HepG2 (cell line): ENCODE data around the gene GHR.

Experiments used
- ESRRA ChIP-seq: sonication (generic); formaldehyde crosslinking; IDR thresholded peaks from 2 replicates; pipeline ENCODE4 v1.5.1; 2020; ENCODE audit warnings: mild to moderate bottlenecking, low read depth, missing genetic modification reagents
- MTA3 ChIP-seq: sonication (generic); formaldehyde crosslinking; IDR thresholded peaks from 2 replicates; pipeline ENCODE4 v1.4.0; 2020; ENCODE audit warnings: missing genetic modification reagents
- NFIC ChIP-seq: IDR thresholded peaks from 2 replicates; pipeline ENCODE4 v1.6.1; 2012; ENCODE audit warnings: mild to moderate bottlenecking, low read length, inconsistent platforms
- POLR2A ChIP-seq, 2 experiments: IDR thresholded peaks; 2 replicates each; pipeline ENCODE4 v1.6.1; 2011; ENCODE audit warnings: low read depth in 2 of 2, low read length in 2 of 2, mild to moderate bottlenecking in 1 of 2, moderate library complexity in 1 of 2; ENCODE audit not compliant: insufficient read depth in 1 of 2
- ZNF451 ChIP-seq: sonication (generic); formaldehyde crosslinking; IDR thresholded peaks from 2 replicates; pipeline ENCODE4 v1.5.0; 2020; ENCODE audit warnings: mild to moderate bottlenecking, missing genetic modification reagents
- TF ChIP-seq, protein P1 (sequence below): IDR thresholded peaks from 2 replicates; pipeline ENCODE4 v1.6.1; 2012; ENCODE audit warnings: low read length, improper control_type of control experiment
- TF ChIP-seq, protein P2 (sequence below): sonication (generic); formaldehyde crosslinking; IDR thresholded peaks from 2 replicates; pipeline ENCODE4 v1.4.0; 2020; ENCODE audit warnings: missing genetic modification reagents, borderline replicate concordance

DNA sequence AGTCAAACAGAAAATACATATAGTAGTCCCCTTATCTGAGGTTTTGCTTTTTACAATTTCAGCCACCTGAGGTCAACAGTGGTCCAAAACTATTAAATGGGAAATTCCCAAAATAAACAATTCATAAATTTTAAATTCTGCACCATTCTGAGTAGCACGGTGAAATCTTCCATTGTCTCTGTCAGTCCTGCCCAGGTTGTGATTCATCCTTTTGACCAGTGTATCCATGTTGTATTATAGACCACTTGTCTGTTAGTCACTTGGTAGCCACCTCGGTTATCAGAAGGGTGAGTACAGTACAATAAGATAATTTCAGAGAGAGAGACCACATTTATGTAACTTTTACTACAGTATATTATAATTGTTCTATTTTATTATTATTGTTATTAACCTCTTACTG lies 336.2 kb downstream of the GHR start:
- no peak for TF ChIP-seq NFIC
- TF ChIP-seq POLR2A (IDR thresholded peaks at IDR 0.05; ENCODE audit: insufficient read depth in 1 of 2, low read depth in 2 of 2, low read length in 2 of 2): no peak
- TF ChIP-seq, protein P1, sequence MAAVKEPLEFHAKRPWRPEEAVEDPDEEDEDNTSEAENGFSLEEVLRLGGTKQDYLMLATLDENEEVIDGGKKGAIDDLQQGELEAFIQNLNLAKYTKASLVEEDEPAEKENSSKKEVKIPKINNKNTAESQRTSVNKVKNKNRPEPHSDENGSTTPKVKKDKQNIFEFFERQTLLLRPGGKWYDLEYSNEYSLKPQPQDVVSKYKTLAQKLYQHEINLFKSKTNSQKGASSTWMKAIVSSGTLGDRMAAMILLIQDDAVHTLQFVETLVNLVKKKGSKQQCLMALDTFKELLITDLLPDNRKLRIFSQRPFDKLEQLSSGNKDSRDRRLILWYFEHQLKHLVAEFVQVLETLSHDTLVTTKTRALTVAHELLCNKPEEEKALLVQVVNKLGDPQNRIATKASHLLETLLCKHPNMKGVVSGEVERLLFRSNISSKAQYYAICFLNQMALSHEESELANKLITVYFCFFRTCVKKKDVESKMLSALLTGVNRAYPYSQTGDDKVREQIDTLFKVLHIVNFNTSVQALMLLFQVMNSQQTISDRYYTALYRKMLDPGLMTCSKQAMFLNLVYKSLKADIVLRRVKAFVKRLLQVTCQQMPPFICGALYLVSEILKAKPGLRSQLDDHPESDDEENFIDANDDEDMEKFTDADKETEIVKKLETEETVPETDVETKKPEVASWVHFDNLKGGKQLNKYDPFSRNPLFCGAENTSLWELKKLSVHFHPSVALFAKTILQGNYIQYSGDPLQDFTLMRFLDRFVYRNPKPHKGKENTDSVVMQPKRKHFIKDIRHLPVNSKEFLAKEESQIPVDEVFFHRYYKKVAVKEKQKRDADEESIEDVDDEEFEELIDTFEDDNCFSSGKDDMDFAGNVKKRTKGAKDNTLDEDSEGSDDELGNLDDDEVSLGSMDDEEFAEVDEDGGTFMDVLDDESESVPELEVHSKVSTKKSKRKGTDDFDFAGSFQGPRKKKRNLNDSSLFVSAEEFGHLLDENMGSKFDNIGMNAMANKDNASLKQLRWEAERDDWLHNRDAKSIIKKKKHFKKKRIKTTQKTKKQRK: no peak
- no peak for TF ChIP-seq ZNF451 (CRISPR knock-in tag)
- TF ChIP-seq, protein P2, sequence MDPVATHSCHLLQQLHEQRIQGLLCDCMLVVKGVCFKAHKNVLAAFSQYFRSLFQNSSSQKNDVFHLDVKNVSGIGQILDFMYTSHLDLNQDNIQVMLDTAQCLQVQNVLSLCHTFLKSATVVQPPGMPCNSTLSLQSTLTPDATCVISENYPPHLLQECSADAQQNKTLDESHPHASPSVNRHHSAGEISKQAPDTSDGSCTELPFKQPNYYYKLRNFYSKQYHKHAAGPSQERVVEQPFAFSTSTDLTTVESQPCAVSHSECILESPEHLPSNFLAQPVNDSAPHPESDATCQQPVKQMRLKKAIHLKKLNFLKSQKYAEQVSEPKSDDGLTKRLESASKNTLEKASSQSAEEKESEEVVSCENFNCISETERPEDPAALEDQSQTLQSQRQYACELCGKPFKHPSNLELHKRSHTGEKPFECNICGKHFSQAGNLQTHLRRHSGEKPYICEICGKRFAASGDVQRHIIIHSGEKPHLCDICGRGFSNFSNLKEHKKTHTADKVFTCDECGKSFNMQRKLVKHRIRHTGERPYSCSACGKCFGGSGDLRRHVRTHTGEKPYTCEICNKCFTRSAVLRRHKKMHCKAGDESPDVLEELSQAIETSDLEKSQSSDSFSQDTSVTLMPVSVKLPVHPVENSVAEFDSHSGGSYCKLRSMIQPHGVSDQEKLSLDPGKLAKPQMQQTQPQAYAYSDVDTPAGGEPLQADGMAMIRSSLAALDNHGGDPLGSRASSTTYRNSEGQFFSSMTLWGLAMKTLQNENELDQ (CRISPR knock-in tag): no peak
- TF ChIP-seq MTA3 (CRISPR knock-in tag): no peak
- no peak for TF ChIP-seq ESRRA (CRISPR knock-in tag)
